Measurements from ENCODE around the gene HEG1.

HEG1 gene

DNA sequence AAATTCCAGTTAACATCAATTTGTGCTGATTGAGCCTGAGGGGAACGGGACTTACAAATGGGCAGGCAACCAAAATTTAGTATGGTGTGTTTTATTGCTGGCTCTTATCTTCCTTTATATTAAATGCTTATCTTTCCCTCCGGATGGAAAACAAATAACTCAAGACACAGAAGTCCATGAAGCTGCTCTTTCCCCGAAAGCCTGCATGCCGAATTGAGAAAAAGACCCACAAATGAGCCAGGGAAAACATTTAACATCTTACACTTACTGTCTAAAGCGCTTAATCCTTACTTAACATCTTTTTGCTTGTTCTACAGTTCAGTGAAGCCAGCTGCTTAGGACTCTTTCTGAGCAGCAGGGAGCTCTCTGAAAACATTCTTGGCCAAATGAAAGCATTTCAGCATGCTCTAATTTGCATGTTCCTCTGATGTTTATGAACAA lies 49.5 kb downstream of the HEG1 start:
- FAIRE-seq = no peak

- no peak for FAIRE-seq
Measured at GRCh38 chr3:125005676-125006075, 50.1 kb downstream of the HEG1 start.

DNA sequence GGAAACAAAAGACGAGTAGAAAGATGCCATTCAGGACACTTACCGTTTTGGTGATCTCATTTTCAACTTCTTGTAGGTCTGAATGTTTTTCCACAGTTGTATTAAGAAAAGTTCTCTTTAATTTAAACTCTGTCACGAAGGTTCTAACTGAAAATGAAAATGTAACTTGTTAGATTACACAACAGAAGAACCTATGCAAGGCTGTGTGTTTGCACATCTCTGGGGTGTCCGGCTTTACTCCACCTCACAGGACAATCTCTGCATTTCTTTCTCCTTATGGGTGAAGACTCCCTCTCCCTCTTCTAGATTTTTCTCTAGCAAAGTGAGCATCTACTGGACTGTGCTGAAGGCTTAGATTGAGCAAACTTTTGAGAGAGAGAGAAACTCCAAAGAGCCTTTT lies 50.6 kb downstream of the HEG1 start:
- FAIRE-seq = no peak

DNA sequence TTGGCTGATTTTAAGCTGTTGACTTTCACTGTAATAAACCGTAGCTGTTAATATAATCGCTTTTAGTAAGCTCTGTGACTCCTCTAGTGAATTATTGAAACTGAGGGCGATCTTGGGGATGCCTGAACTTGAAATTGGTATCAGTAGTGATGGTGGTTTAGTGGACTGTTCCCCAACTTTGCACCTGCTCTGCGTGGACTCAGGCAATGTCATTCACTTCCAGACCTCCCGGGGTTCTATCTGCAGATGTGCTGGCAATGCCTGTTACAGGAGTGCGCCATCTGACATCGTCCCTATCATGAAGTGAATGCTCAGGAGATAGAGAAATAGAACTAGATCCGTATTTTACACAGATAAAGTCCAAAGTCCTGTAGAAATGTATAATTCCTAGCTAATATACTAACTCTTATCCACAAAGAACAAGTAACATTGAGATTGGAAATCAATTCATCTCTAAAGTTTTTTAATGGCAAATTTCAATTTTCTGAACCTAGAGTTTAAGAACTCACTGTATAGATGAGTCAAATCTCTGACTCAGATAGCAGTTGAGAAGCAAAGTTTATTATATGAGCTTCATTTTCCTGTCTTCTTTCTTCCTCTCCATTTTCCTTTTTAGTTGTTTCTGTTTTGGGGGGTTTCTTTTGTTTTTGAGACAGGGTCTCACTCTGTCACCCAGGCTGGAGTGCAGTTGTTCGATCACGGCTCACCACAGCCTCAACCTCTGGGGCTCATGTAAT lies 51.8 kb downstream of the HEG1 start:
- no peak for FAIRE-seq

DNA sequence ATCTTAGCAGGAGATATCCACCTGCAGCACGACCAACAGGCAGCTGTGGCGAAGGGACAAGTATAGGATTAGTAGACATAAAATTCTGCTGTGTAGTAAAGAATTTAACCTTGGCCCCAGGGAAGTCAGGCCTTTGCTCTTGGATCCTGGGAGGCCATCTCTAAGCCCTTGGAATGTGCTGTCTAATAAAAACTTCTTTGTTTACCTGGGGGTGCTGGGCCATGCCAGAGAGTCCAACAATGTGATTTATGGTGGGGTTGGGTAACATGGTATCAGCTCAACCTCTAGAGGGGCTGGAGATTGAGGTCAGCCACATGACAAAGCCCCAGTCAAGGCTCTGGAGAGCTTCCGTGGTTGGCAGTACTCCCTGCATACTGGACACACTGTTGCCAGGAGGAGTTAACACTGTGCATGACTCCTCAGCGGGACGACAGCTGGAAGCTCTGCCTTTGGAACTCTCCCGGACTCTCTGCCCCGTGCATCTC lies 52.4 kb downstream of the HEG1 start:
- FAIRE-seq = no peak

DNA sequence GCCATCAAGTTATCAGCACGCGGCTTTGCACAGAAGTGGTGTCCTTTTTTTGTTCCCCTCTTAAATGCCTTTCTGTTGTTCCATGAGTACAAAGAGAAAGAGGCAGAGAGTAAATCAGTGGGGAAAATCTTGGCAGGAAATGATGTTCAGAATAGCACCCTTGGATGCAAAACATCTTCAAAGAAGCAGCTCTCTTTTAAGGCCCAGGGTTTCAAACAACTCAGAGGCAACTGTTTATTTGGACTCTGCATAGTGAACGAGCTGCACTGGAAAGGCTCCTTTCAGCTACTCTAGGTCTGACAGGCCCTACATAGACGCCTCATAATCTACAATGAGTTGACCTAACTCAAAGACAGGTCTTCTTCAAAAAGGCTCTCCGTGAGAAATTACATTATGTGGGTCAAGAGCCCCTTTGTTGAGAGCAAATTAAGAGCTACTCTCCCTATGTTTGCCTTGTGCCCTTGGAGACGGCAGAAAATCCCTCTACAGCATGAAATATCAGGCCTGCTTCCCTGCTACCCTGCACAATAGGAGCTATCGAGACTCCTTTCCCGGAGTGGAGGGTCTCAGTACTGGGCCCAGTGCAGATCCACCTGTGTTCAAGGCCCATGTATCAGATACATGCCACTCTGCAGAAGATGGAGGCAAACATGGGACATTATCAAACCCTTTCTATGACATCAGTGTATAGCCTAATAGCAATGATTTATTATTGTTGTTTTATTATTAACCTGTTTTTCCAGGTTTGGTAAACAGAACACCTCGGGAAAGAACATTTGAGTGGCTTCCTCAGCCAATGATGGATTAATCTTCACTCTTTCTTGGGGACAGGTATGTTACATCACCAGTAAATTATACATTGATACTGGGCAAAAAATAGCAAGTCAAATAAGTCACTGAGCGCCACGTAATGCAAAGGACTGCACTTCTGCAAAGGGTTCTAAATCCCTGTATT lies 53.1 kb downstream of the HEG1 start:
- FAIRE-seq = no peak

DNA sequence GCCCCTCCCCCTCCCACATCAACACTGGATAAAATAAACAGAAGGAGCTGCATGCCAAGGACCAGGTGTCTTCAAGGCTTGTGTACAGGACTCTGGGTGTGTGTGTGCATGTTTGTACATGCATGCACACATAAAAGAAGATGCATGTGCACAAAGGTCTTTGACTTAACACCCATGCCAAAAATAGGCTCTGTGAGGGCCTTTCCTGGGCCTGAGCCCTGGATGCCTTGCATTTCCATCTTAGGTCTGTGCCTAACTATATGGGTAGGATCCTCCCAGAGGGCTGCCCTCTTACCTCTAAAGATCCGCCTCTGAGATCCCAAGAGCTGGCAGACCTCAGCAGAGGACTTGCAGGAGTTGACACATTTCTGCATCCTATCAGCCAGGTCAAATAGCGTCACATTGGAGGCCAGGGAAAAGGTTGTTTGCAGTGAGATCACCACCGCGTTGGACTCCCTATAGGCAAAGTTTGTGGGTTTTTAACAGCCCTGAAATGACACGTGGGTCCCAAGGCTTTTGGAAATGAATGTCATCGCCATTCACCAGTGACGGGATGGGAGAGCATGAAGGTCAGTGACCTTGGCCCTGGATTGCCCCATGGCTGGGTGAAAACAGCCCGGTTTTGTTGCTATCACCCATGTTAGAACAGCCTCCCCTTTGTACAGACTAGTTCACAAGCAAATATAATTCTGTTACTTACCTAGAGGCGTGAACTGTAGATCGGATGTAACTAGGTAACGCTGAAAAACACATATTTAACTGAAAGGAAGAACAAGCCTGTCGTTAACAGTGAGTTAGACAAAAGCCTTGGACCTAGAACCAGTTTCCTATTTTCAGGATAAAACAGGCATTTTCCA lies 54.0 kb downstream of the HEG1 start:
- no peak for FAIRE-seq

DNA sequence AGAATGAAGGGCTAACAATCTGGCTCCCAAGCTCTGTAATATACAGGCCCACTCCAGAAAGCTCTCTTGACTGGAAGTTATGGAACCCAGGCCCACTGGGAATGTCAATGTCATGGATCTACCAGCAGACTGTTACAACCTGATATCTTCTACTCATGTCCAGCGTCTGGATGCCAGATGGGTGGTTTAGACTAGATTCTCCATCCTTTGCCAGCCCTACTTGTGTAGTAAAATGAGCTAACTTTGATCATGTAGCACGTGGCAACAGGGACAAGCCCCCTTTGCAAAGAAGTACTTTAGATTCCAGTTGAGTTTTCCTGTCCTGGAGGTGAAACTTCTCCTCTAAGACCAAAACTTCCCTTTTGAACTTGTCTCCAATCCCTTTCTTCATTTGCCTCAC lies 55.1 kb downstream of the HEG1 start:
- FAIRE-seq = no peak

GRCh38 chr3:124999897-125000435 lies 55.8 kb downstream of the HEG1 start:
- no peak for FAIRE-seq

- FAIRE-seq = no peak
Measured at GRCh38 chr3:124999317-124999716, 56.5 kb downstream of the HEG1 start.

- FAIRE-seq = no peak
Measured at GRCh38 chr3:124998247-124998630, 57.6 kb downstream of the HEG1 start.

DNA sequence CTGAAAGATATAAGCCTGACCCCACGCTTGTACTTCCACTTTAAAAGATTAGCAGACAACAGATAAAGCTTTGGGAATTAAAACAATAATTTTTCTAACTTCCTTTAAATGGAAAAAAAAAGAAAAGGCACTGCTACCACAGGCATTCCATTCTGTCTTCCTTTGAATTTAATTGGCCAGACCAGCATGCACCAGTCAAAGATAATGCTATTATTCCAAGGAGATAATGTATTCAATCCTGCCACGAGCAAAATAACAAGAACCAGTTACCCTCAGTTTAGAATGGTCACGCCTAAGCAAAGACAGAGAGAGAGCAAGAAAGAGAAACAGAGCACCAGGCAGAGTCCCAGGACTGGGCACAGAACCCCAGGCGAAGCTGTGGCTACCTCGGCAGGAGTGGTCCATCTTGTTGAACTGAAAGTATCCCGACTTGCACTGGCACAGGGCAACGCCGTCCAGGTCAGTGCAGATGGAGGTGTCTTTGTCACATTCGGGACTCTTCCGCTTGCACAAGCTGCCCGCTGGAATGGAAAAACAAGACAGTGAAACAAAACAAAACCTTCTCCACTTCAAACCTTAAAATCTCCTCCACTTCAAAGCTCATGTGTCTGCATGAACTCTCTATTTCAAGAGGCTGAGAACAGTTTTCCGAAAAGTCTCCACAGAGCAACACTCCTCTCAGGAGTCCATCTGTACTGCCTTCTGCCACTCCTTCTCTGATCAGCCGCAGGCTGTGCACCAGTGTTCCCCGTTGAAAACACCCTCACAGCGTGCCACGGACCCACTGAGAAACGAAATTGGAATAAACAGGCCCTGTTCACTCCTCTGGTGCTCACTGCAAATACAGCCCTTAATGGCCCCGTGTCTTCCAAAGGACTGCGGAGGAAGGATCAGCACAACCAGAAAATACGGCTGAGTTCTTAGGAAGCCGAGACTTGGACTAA lies 58.2 kb downstream of the HEG1 start:
- FAIRE-seq = no peak

GRCh38 chr3:124995460-124995994 lies 60.3 kb downstream of the HEG1 start:
- FAIRE-seq = no peak

GRCh38 chr3:124993466-124993865 lies 62.3 kb downstream of the HEG1 start:
- FAIRE-seq = no peak

DNA sequence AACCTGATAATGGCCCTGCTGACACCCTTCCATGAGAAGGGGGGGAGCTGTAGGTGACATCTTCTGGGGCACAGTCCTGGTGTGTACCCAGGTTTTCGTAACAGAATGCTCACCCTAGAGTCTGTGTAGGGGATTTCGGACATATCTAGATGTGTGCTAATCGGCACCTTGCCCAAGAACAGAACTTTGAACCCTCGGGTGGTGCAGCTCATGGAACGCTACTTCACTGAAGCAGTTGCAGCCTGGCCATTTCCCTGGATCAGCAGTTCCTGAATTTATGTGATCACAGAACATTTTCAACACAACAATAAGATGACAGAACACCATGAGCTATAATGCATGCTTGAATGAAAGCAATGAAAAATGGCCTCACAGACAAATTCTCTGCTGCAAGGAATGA lies 63.8 kb downstream of the HEG1 start:
- FAIRE-seq = no peak

DNA sequence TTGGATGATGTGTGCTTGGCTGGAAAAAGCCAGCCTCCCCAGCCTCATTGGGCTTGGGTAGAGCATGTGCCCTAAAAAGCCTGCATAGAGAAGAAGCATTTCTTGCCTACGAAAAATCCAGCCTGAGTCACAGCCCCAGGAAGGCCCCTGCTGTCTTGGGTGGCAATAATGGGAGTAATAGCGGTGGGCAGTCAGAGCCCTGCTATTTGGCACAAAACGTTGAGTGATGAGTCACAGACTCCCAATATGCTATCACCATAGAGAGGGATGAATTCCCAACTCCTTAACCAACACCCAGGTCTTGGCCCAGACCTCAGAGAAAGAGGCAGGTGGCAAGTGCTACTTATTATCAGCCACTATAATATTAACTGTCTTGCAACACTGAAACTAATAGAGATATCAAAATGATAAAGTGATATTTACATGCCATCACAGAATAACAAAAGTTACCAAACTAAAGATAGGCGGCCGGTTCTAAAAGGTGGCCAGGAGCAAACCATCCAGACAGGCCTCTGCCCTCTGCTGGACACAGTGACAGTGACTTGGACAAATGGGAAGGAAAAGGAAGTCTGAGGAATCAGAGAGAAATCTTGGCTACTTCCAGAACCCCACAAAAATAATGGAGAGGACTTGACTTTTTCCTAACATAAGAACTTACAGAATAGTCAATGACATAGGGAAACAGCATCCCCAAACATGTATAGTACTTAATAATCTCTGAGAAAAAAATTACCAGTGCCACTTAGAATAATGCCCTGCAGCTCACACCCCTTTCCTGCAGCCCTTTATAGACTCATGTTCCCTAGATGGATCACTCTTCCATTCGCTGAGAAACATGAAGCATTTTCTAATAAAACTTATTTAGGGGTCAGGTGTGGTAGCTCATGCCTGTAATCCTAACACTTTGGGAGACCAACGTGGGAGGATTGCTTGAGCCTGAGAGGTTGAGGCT lies 69.3 kb downstream of the HEG1 start:
- no peak for FAIRE-seq

DNA sequence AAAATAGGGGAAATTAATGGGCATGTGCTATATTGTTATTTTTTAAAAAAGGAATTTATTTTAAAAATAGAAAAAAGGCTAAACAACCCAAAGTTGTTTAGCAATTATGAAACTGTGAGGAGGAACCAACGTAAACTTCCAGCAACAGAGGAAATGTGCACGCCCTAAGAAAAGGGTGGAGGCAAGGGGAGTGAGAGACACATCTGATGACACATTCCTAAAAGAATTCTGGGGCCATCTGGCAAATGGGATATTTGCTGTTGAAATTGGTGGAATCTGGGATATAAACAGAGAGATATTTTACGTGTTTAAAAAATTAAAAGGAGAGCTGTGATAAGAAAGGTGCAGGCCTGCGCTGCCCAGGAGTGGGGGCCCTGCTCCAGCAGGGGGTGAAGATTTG lies 70.4 kb downstream of the HEG1 start:
- FAIRE-seq = no peak

DNA sequence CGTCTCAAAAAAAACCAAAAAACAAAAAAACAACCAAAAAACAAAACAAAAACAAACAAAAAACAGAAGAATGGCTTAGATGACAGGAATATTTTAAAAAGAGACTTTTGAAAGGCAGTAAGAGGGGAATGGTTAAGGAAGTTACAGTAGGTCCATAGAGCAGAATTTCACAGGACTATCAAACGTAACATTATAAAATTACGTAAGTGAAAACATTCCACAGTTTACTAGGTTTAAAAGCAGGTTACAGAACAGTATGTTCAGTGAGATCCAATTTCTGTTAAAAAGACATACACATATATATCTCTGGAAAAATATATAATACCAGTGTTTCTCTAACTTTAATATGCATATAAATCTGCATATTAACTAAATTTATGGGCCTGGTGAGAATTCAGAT lies 71.0 kb downstream of the HEG1 start:
- FAIRE-seq = no peak

DNA sequence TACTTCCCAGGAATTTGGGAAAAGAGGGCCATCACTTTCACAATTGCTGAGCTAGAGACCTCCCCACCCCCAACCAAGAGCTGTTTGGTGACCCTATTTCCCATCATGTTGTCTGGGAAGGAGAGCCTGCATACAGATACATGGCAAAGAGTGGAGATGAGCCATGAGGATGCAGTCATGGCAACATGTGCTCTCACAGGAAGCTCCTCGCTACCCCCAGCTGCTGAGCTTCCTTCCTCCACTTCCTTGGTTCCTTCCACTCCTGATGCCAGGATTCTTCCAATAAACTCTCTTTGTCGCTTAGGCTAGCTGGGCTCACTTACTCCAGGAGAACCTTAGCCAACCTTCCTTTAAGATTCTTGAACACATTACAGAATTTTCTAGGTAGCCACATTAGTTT lies 72.9 kb downstream of the HEG1 start:
- FAIRE-seq = no peak

GRCh38 chr3:124981472-124981871 lies 74.3 kb downstream of the HEG1 start:
- FAIRE-seq = no peak

Measured in colon (tissue), 2 donors.